Activated CD8-positive, alpha-beta T cell treated with anti-CD3 and anti-CD28 coated beads for 36 hours (primary cell): Measurements from ENCODE around the gene PDE9A. TPM values are rescaled to one million over a fixed set of nuclear protein-coding genes. Genes with fewer than 3 reads are reported as not detected.

Source experiments
- ATAC-seq: fragments of 200-7000 bp; cut with Tn5 transposase; one replicate; pipeline ENCODE4 v1.10.0; 2021; ENCODE audit warnings: mild to moderate bottlenecking, moderate library complexity
- CTCF ChIA-PET: fragments of 350-600 bp; sonication (Branson Sonifier 250); formaldehyde crosslinking; loops from one replicate; lab custom pipeline; 2021; ENCODE audit warnings: antibody characterized with exemption; lab: Charles Lee
- POLR2A ChIA-PET: fragments of 350-600 bp; sonication (Branson Sonifier 250); formaldehyde crosslinking; loops from one replicate; lab custom pipeline; 2021; ENCODE audit warnings: antibody characterized with exemption; lab: Charles Lee
- DNase-seq: peaks from one replicate; pipeline ENCODE4 v3.0.0-alpha.2; 2020
- H3K27ac Mint-ChIP-seq: one replicate; pipeline ENCODE4 v1.8.0; 2021; ENCODE audit warnings: mild to moderate bottlenecking, mixed read lengths
- H3K27me3 Mint-ChIP-seq: one replicate; pipeline ENCODE4 v1.8.0; 2021; ENCODE audit warnings: mixed read lengths
- H3K36me3 Mint-ChIP-seq: one replicate; pipeline ENCODE4 v1.8.0; 2021; ENCODE audit warnings: low read depth, mixed read lengths
- H3K4me1 Mint-ChIP-seq: one replicate; pipeline ENCODE4 v1.8.0; 2021; ENCODE audit warnings: low read depth, mixed read lengths
- H3K4me3 Mint-ChIP-seq: one replicate; pipeline ENCODE4 v1.8.0; 2021; ENCODE audit warnings: mild to moderate bottlenecking, moderate library complexity, mixed read lengths
- H3K9me3 Mint-ChIP-seq: one replicate; pipeline ENCODE4 v1.8.0; 2021; ENCODE audit warnings: mixed read lengths
- CTCF ChIP-seq: fragments of 200-600 bp; IDR thresholded peaks from one replicate; pipeline ENCODE4 v1.8.0; 2022; ENCODE audit warnings: antibody characterized with exemption, mild to moderate bottlenecking
- intact Hi-C: fragments of 100-400 bp; cut with micrococcal nuclease; formaldehyde crosslinking; loops from one replicate; pipeline ENCODE4 v1.10.0; 2022
- total RNA-seq, 2 experiments: library from RNA; stranded (reverse); gene quantifications; one replicate each; pipeline ENCODE4 v1.2.3, GENCODE V29; 2021

Gene PDE9A
- total RNA-seq, 2 experiments from 2014 or later = 11.1 to 11.5 TPM

- ATAC-seq = no peak
- Mint-ChIP-seq H3K36me3 (no peaks in the 10 kb centered on the region), H3K4me1 (peaks cover 26% of the 10 kb centered on the region), H3K27me3 (no peaks in the 10 kb centered on the region), H3K27ac (no peak overlapping the region), H3K9me3 (no peaks in the 10 kb centered on the region), H3K4me3 (no peak overlapping the region)
- intact Hi-C loops = no loop called here
- ChIA-PET CTCF (no interaction called here), POLR2A (no interaction called here)
- no peak for DNase-seq
- TF ChIP-seq CTCF = no peak
Measured at GRCh38 chr21:42779431-42779861, 126.0 kb downstream of the PDE9A start.

GRCh38 chr21:42780617-42781016 lies 127.2 kb downstream of the PDE9A start:
- Mint-ChIP-seq H3K4me3 (no peak overlapping the region), H3K36me3 (no peaks in the 10 kb centered on the region), H3K27ac (no peak overlapping the region), H3K9me3 (no peaks in the 10 kb centered on the region), H3K4me1 (peaks cover 31% of the 10 kb centered on the region), H3K27me3 (no peaks in the 10 kb centered on the region)
- intact Hi-C loops = no loop called here
- ATAC-seq (no peak), DNase-seq (no peak)
- POLR2A ChIA-PET = interaction anchor here (0.7 to 1.1 kb wide), 2 partner anchors 52 to 127 kb away, joined by 3 read pairs; partner anchors contain the start of gene PDE9A
- no peak for TF ChIP-seq CTCF
- CTCF ChIA-PET = interaction anchor here (0.8 kb wide), 1 partner anchor 37 kb away, joined by 3 read pairs; no protein-coding TSS in a partner anchor

- Mint-ChIP-seq H3K36me3 (no peaks in the 10 kb centered on the region), H3K27me3 (no peaks in the 10 kb centered on the region), H3K27ac (no peak overlapping the region), H3K9me3 (no peaks in the 10 kb centered on the region), H3K4me3 (no peak overlapping the region), H3K4me1 (peaks cover 31% of the 10 kb centered on the region)
- ChIA-PET CTCF (interaction anchor here (0.8 kb wide), 1 partner anchor 37 kb away, joined by 3 read pairs; no protein-coding TSS in a partner anchor), POLR2A (interaction anchor here (0.7 to 1.1 kb wide), 2 partner anchors 52 to 128 kb away, joined by 3 read pairs; partner anchors contain the start of gene PDE9A)
- TF ChIP-seq CTCF = no peak
- intact Hi-C loops = no loop called here
- DNase-seq (peak; percentile 12), ATAC-seq (no peak)
Measured at GRCh38 chr21:42781150-42781970, 127.9 kb downstream of the PDE9A start.

GRCh38 chr21:42781971-42782722 lies 128.7 kb downstream of the PDE9A start:
- H3K27ac Mint-ChIP-seq = no peak overlapping the region
- TF ChIP-seq CTCF = no peak
- H3K4me1 Mint-ChIP-seq = peaks cover 31% of the 10 kb centered on the region
- POLR2A ChIA-PET = interaction anchor here (0.6 kb wide), 1 partner anchor 57 kb away, joined by 3 read pairs; no protein-coding TSS in a partner anchor
- H3K36me3 Mint-ChIP-seq = no peaks in the 10 kb centered on the region
- no peak for ATAC-seq
- DNase-seq = no peak
- H3K9me3 Mint-ChIP-seq = peaks cover 2% of the 10 kb centered on the region
- CTCF ChIA-PET = interaction anchor here (0.9 kb wide), 1 partner anchor 36 kb away, joined by 3 read pairs; no protein-coding TSS in a partner anchor
- H3K27me3 Mint-ChIP-seq = no peaks in the 10 kb centered on the region
- intact Hi-C loops = no loop called here
- H3K4me3 Mint-ChIP-seq = no peak overlapping the region
